SK-N-SH treated with all-trans-retinoic acid at 6 μM for 48 hours (cell line): Measurements from ENCODE around the gene CEPT1.

ENCODE experiments used
- BACH2 ChIP-seq: fragments of 250-450 bp; sonication (Bioruptor Pico); IDR thresholded peaks from 2 replicates; pipeline ENCODE4 v1.9.0; 2021; ENCODE audit warnings: mild to moderate bottlenecking, borderline replicate concordance
- ESRRG ChIP-seq: fragments of 250-450 bp; sonication (Bioruptor Pico); IDR thresholded peaks from 2 replicates; pipeline ENCODE4 v1.6.1; 2021; ENCODE audit warnings: mild to moderate bottlenecking
- ISL1 ChIP-seq: fragments of 250-450 bp; sonication (Bioruptor Pico); IDR thresholded peaks from 2 replicates; pipeline ENCODE4 v2.1.2; 2022; ENCODE audit warnings: mild to moderate bottlenecking, moderate library complexity
- OSR1 ChIP-seq: fragments of 250-450 bp; sonication (Bioruptor Pico); IDR thresholded peaks from 2 replicates; pipeline ENCODE4 v1.8.0; 2022; ENCODE audit warnings: moderate library complexity, mild to moderate bottlenecking, inconsistent platforms
- PATZ1 ChIP-seq: fragments of 250-450 bp; sonication (Bioruptor Pico); IDR thresholded peaks from 2 replicates; pipeline ENCODE4 v1.8.0; 2020; ENCODE audit warnings: mild to moderate bottlenecking, moderate library complexity, borderline replicate concordance
- PPARA ChIP-seq: fragments of 250-450 bp; sonication (Bioruptor Pico); IDR thresholded peaks from 2 replicates; pipeline ENCODE4 v1.5.0; 2020; ENCODE audit warnings: mild to moderate bottlenecking, borderline replicate concordance
- SNAI2 ChIP-seq: fragments of 250-450 bp; sonication (Bioruptor Pico); IDR thresholded peaks from 2 replicates; pipeline ENCODE4 v1.5.0; 2020; ENCODE audit warnings: mild to moderate bottlenecking, moderate library complexity

- TF ChIP-seq BACH2 (no peak), PPARA (no peak), OSR1 (CRISPR knock-in tag) (no peak), ISL1 (CRISPR knock-in tag) (no peak), PATZ1 (CRISPR knock-in tag) (no peak), SNAI2 (no peak), ESRRG (CRISPR knock-in tag) (no peak)
Observed at GRCh38 chr1:111221633-111222291, 81.7 kb downstream of the CEPT1 start.
